Measurements from ENCODE around the gene CTXN1.

The CTXN1 gene

GRCh38 chr19:7911508-7912143 is 14.3 kb downstream of the CTXN1 start:
- TF ChIP-seq CTCF (IDR thresholded peaks at IDR 0.05; ENCODE audit: low read length, missing control alignments), result no peak
- no peak for DNase-seq (ENCODE audit: low read depth)
- no peak overlapping the region for H3K4me3 ChIP-seq (replicated peaks; ENCODE audit: low read depth, low read length)

GRCh38 chr19:7910321-7911161 is 15.4 kb downstream of the CTXN1 start:
- no peak for TF ChIP-seq CTCF (IDR thresholded peaks at IDR 0.05; ENCODE audit: low read length, missing control alignments)
- no peak overlapping the region for H3K4me3 ChIP-seq (replicated peaks; ENCODE audit: low read depth, low read length)
- DNase-seq (ENCODE audit: low read depth), result no peak

- no peak for DNase-seq (ENCODE audit: low read depth)
- no peak for TF ChIP-seq CTCF (IDR thresholded peaks at IDR 0.05; ENCODE audit: low read length, missing control alignments)
- H3K4me3 ChIP-seq (replicated peaks; ENCODE audit: low read depth, low read length), result no peak overlapping the region
These were observed 16.4 kb downstream of the CTXN1 start for GRCh38 chr19:7909471-7910067.

GRCh38 chr19:7908742-7909461 is 17.0 kb downstream of the CTXN1 start:
- no peak overlapping the region for H3K4me3 ChIP-seq (replicated peaks; ENCODE audit: low read depth, low read length)
- no peak for TF ChIP-seq CTCF (IDR thresholded peaks at IDR 0.05; ENCODE audit: low read length, missing control alignments)
- no peak for DNase-seq (ENCODE audit: low read depth)

GRCh38 chr19:7908078-7908699 is 17.7 kb downstream of the CTXN1 start:
- no peak overlapping the region for H3K4me3 ChIP-seq (replicated peaks; ENCODE audit: low read depth, low read length)
- no peak for DNase-seq (ENCODE audit: low read depth)
- no peak for TF ChIP-seq CTCF (IDR thresholded peaks at IDR 0.05; ENCODE audit: low read length, missing control alignments)

- DNase-seq (ENCODE audit: low read depth), result no peak
- TF ChIP-seq CTCF (IDR thresholded peaks at IDR 0.05; ENCODE audit: low read length, missing control alignments), result no peak
- H3K4me3 ChIP-seq (replicated peaks; ENCODE audit: low read depth, low read length), result no peak overlapping the region
These were observed 18.4 kb downstream of the CTXN1 start for GRCh38 chr19:7907544-7907943.

Measured in fibroblast of pulmonary artery (primary cell).